Smooth muscle cell (in vitro differentiated cells): ENCODE results near the gene TRIM65. TPM values are rescaled to one million over a fixed set of nuclear protein-coding genes. Genes with fewer than 3 reads are reported as not detected.

ENCODE experiments used
- DNase-seq: peaks from one replicate; lab custom pipeline; 2025; ENCODE audit not compliant: unreplicated experiment; lab: John Stamatoyannopoulos, UW
- H2AFZ ChIP-seq: fragments of 200-600 bp; sonication (generic); 2 replicates; pipeline ENCODE4 v1.6.0; 2016; ENCODE audit warnings: antibody characterized with exemption, low read depth, mild to moderate bottlenecking
- H3F3A ChIP-seq: fragments of 200-600 bp; sonication (generic); 2 replicates; pipeline ENCODE4 v1.6.0; 2017; ENCODE audit warnings: antibody characterized with exemption, low read depth
- H3K27ac ChIP-seq: fragments of 200-600 bp; sonication (generic); 2 replicates; pipeline ENCODE4 v1.5.1; 2016; ENCODE audit warnings: low read depth, mild to moderate bottlenecking
- H3K27me3 ChIP-seq: fragments of 200-600 bp; sonication (generic); 2 replicates; pipeline ENCODE4 v1.6.1; 2016; ENCODE audit warnings: low read depth, mild to moderate bottlenecking
- H3K36me3 ChIP-seq: fragments of 200-600 bp; sonication (generic); 2 replicates; pipeline ENCODE4 v1.5.1; 2016; ENCODE audit warnings: low read depth
- H3K4me1 ChIP-seq: fragments of 200-600 bp; sonication (generic); 2 replicates; pipeline ENCODE4 v1.5.1; 2016; ENCODE audit warnings: low read depth
- H3K4me2 ChIP-seq: fragments of 200-600 bp; sonication (generic); 2 replicates; pipeline ENCODE4 v1.6.0; 2016; ENCODE audit warnings: mild to moderate bottlenecking
- H3K4me3 ChIP-seq: fragments of 200-600 bp; sonication (generic); 2 replicates; pipeline ENCODE4 v1.5.1; 2016; ENCODE audit warnings: mild to moderate bottlenecking
- H3K79me2 ChIP-seq: fragments of 200-600 bp; sonication (generic); 2 replicates; pipeline ENCODE4 v1.6.0; 2016; ENCODE audit warnings: low read depth, mild to moderate bottlenecking
- H3K9ac ChIP-seq: fragments of 200-600 bp; sonication (generic); 2 replicates; pipeline ENCODE4 v1.6.0; 2016; ENCODE audit warnings: low read depth
- H3K9me3 ChIP-seq: fragments of 200-600 bp; sonication (generic); replicated peaks from 2 replicates; pipeline ENCODE4 v1.5.1; 2016; ENCODE audit warnings: low read depth
- H4K20me1 ChIP-seq: fragments of 200-600 bp; sonication (generic); 2 replicates; pipeline ENCODE4 v1.6.0; 2016; ENCODE audit warnings: low read depth
- CTCF ChIP-seq: fragments of 200-600 bp; sonication (generic); IDR thresholded peaks from 2 replicates; pipeline ENCODE4 v1.5.1; 2017; ENCODE audit warnings: borderline replicate concordance, mild to moderate bottlenecking, antibody characterized with exemption; ENCODE audit not compliant: insufficient read depth, poor library complexity, severe bottlenecking
- WGBS: methylation state at CpG from one replicate; pipeline ENCODE4 v1.1.7; 2016; ENCODE audit warnings: low lambda C conversion rate; 5-methylcytosine and 5-hydroxymethylcytosine counted together
- polyA plus RNA-seq: library from polyadenylated mRNA; unstranded; fragments of >200 nt; fragmentation: Nextera tagmentation; extraction: Ambion mirVana; gene quantifications from 2 replicates; pipeline ENCODE4 v1.2.1, GENCODE V29; 2016
- total RNA-seq: library from RNA; depleted of rRNA; stranded (reverse); fragments of >200 nt; gene quantifications from 2 replicates; pipeline ENCODE4 v1.2.3, GENCODE V29; 2014

Gene TRIM65
- total and polyA plus RNA-seq, 2 experiments from 2014 or later: 13.3 to 17.4 TPM

- Histone ChIP-seq H3K4me1 (peaks cover 4% of the 10 kb centered on the region), H4K20me1 (peaks cover 12% of the 10 kb centered on the region), H3K9me3 (no peaks in the 10 kb centered on the region), H2AFZ (no peak overlapping the region), H3F3A (peaks cover 2% of the 10 kb centered on the region), H3K27ac (no peak overlapping the region), H3K36me3 (no peaks in the 10 kb centered on the region), H3K4me3 (no peak overlapping the region), H3K27me3 (no peaks in the 10 kb centered on the region), H3K79me2 (peaks cover 6% of the 10 kb centered on the region), H3K9ac (no peak overlapping the region), H3K4me2 (no peak overlapping the region)
- DNase-seq: no peak
- WGBS: 61% methylated on average over 16 of the region's 16 CpGs
- TF ChIP-seq CTCF: peak; percentile 74
Measured at GRCh38 chr17:75848523-75849278, 48.0 kb downstream of the TRIM65 start.

GRCh38 chr17:75847614-75848522, 48.9 kb downstream of the TRIM65 start:
- Histone ChIP-seq H3K36me3 (no peaks in the 10 kb centered on the region), H3K4me1 (peaks cover 4% of the 10 kb centered on the region), H4K20me1 (peaks cover 4% of the 10 kb centered on the region), H3K4me2 (no peak overlapping the region), H3K27ac (no peak overlapping the region), H3F3A (no peaks in the 10 kb centered on the region), H3K27me3 (no peaks in the 10 kb centered on the region), H3K4me3 (no peak overlapping the region), H3K79me2 (peaks cover 2% of the 10 kb centered on the region), H3K9me3 (no peaks in the 10 kb centered on the region), H3K9ac (no peak overlapping the region), H2AFZ (no peak overlapping the region)
- WGBS: 93% methylated on average over 23 of the region's 25 CpGs
- DNase-seq: no peak
- TF ChIP-seq CTCF: no peak

GRCh38 chr17:75846692-75847613, 49.8 kb downstream of the TRIM65 start:
- no peaks in the 10 kb centered on the region for H3K9me3 ChIP-seq
- WGBS: 95% methylated on average over 33 of the region's 34 CpGs
- H3K27me3 ChIP-seq: no peaks in the 10 kb centered on the region
- H3K79me2 ChIP-seq: no peaks in the 10 kb centered on the region
- H3F3A ChIP-seq: no peaks in the 10 kb centered on the region
- H3K4me1 ChIP-seq: peaks cover 4% of the 10 kb centered on the region
- TF ChIP-seq CTCF: no peak
- H3K4me3 ChIP-seq: no peak overlapping the region
- H2AFZ ChIP-seq: no peak overlapping the region
- H3K4me2 ChIP-seq: no peak overlapping the region
- H4K20me1 ChIP-seq: no peaks in the 10 kb centered on the region
- no peak overlapping the region for H3K9ac ChIP-seq
- no peaks in the 10 kb centered on the region for H3K36me3 ChIP-seq
- H3K27ac ChIP-seq: no peak overlapping the region
- DNase-seq: no peak
